HG03097 (cell line): ENCODE data around the gene TTR.
A peak's percentile ranks its signal among the peaks of the same experiment; 100 is the strongest.

Experiments
- ATAC-seq: cut with Tn5 transposase; IDR thresholded peaks from one replicate; pipeline ENCODE4 v1.9.1; 2021; ENCODE audit not compliant: unreplicated experiment, low FRiP score

TTR gene

GRCh38 chr18:31612124-31612523 lies 20.4 kb downstream of the TTR start:
- no peak for ATAC-seq

- no peak for ATAC-seq
These were observed 22.4 kb downstream of the TTR start for GRCh38 chr18:31614044-31614443.

GRCh38 chr18:31616586-31616985 lies 24.9 kb downstream of the TTR start:
- no peak for ATAC-seq

- ATAC-seq: no peak
These were observed 25.5 kb downstream of the TTR start for GRCh38 chr18:31617031-31617717.

- no peak for ATAC-seq
These were observed 27.1 kb downstream of the TTR start for GRCh38 chr18:31618801-31619200.

- ATAC-seq: no peak
These were observed 27.6 kb downstream of the TTR start for GRCh38 chr18:31619291-31619690.

- ATAC-seq: no peak
These were observed 33.4 kb downstream of the TTR start for GRCh38 chr18:31624892-31625640.

- no peak for ATAC-seq
These were observed 34.7 kb downstream of the TTR start for GRCh38 chr18:31626409-31626808.

GRCh38 chr18:31630549-31630948 lies 38.9 kb downstream of the TTR start:
- no peak for ATAC-seq

- ATAC-seq: no peak
These were observed 39.8 kb downstream of the TTR start for GRCh38 chr18:31631526-31631925.

- no peak for ATAC-seq
These were observed 40.7 kb downstream of the TTR start for GRCh38 chr18:31632356-31632755.

- ATAC-seq: peak; percentile 33
These were observed 42.0 kb downstream of the TTR start for GRCh38 chr18:31633392-31634330.

GRCh38 chr18:31634331-31634713 lies 42.6 kb downstream of the TTR start:
- ATAC-seq: peak; percentile 95

- no peak for ATAC-seq
These were observed 44.7 kb downstream of the TTR start for GRCh38 chr18:31636387-31636786.

- no peak for ATAC-seq
These were observed 45.8 kb downstream of the TTR start for GRCh38 chr18:31637445-31637844.

GRCh38 chr18:31643003-31643402 lies 51.3 kb downstream of the TTR start:
- no peak for ATAC-seq

GRCh38 chr18:31645411-31645810 lies 53.7 kb downstream of the TTR start:
- no peak for ATAC-seq

GRCh38 chr18:31646332-31647126 lies 54.9 kb downstream of the TTR start:
- peak; percentile 37 for ATAC-seq

GRCh38 chr18:31647127-31647753 lies 55.6 kb downstream of the TTR start:
- no peak for ATAC-seq
